OCI-LY7 (cell line): ENCODE measurements around the gene GHRHR. TPM values are rescaled to one million over a fixed set of nuclear protein-coding genes. Genes with fewer than 3 reads are reported as not detected.

Source experiments
- BruUV-seq: library from RNA; stranded (reverse); fragments of 400-500 nt; replicated peaks from 2 replicates; lab custom pipeline; 2021; lab: Mats Ljungman, UMichigan
- CTCF ChIA-PET: fragments of 300-600 bp; sonication (Branson Sonifier 250); formaldehyde crosslinking; loops from one replicate; lab custom pipeline; 2022; ENCODE audit warnings: antibody characterized with exemption; ENCODE audit not compliant: unreplicated experiment; lab: Charles Lee
- POLR2A ChIA-PET: fragments of 300-600 bp; sonication (Branson Sonifier 250); formaldehyde crosslinking; loops from one replicate; lab custom pipeline; 2022; ENCODE audit warnings: antibody characterized with exemption; lab: Charles Lee
- DNase-seq: peaks from one replicate; pipeline ENCODE4 v3.0.0-alpha.2; 2015; ENCODE audit warnings: low spot score
- H2AFZ ChIP-seq: fragments of 200-600 bp; sonication (generic), shearing (Covaris generic); 2 replicates; pipeline ENCODE4 v1.6.1; 2014; ENCODE audit warnings: mild to moderate bottlenecking, antibody characterized with exemption, low read length, moderate library complexity
- H3K27ac ChIP-seq: fragments of 200-600 bp; sonication (generic); 2 replicates; pipeline ENCODE4 v1.5.1; 2014; ENCODE audit warnings: mixed run types, low read depth, mild to moderate bottlenecking, moderate library complexity, low read length, inconsistent platforms; ENCODE audit not compliant: poor library complexity, severe bottlenecking
- H3K36me3 ChIP-seq: fragments of 200-600 bp; sonication (generic); 2 replicates; pipeline ENCODE4 v1.6.1; 2014; ENCODE audit warnings: mild to moderate bottlenecking, antibody characterized with exemption, low read length, moderate library complexity, mixed read lengths; ENCODE audit not compliant: insufficient read depth
- H3K4me1 ChIP-seq: fragments of 200-600 bp; sonication (generic); 2 replicates; pipeline ENCODE4 v1.5.1; 2014; ENCODE audit warnings: mild to moderate bottlenecking, low read length; ENCODE audit not compliant: insufficient read depth, poor library complexity, severe bottlenecking
- H3K4me2 ChIP-seq: fragments of 200-600 bp; sonication (generic); 2 replicates; pipeline ENCODE4 v1.6.1; 2014; ENCODE audit warnings: mild to moderate bottlenecking, low read length
- H3K4me3 ChIP-seq: fragments of 200-600 bp; sonication (generic); 2 replicates; pipeline ENCODE4 v1.5.1; 2014; ENCODE audit warnings: mild to moderate bottlenecking, low read depth, low read length; ENCODE audit not compliant: poor library complexity, severe bottlenecking
- H3K79me2 ChIP-seq: fragments of 200-600 bp; sonication (generic); 2 replicates; pipeline ENCODE4 v1.6.1; 2016; ENCODE audit warnings: low read depth, mild to moderate bottlenecking, low read length, moderate library complexity, mixed read lengths; ENCODE audit not compliant: insufficient read depth
- H3K9me2 ChIP-seq: fragments of 200-600 bp; sonication (generic); 2 replicates; pipeline ENCODE4 v1.6.1; 2016; ENCODE audit warnings: mild to moderate bottlenecking, low read length, mixed read lengths; ENCODE audit not compliant: insufficient read depth
- H3K9me3 ChIP-seq: fragments of 200-600 bp; sonication (generic); 2 replicates; pipeline ENCODE4 v1.6.1; 2014; ENCODE audit warnings: mild to moderate bottlenecking, mixed run types, low read length, mixed read lengths
- H4K20me1 ChIP-seq: fragments of 200-600 bp; sonication (generic); 2 replicates; pipeline ENCODE4 v1.6.1; 2014; ENCODE audit warnings: mild to moderate bottlenecking, antibody characterized with exemption, low read length, moderate library complexity, mixed read lengths; ENCODE audit not compliant: insufficient read depth
- CTCF ChIP-seq: fragments of 200-600 bp; sonication (generic); conservative IDR thresholded peaks from 2 replicates; pipeline ENCODE4 v1.5.1; 2014; ENCODE audit warnings: mild to moderate bottlenecking, antibody characterized with exemption, low read length, moderate library complexity, mixed read lengths
- EZH2phosphoT487 ChIP-seq: fragments of 200-600 bp; sonication (generic); IDR thresholded peaks from 2 replicates; pipeline ENCODE4 v1.6.1; 2018; ENCODE audit warnings: low read depth, borderline replicate concordance, mild to moderate bottlenecking, mixed run types, antibody characterized with exemption, low read length, moderate library complexity, mixed read lengths
- intact Hi-C: fragments of 100-400 bp; cut with micrococcal nuclease; formaldehyde crosslinking; loops from one replicate; pipeline ENCODE4 v1.10.0; 2022; ENCODE audit not compliant: unreplicated experiment
- total RNA-seq, 2 experiments: library from RNA; depleted of rRNA in 1 of 2; stranded (reverse); fragments of >200 nt in 1 of 2; shearing (Covaris generic) in 1 of 2; gene quantifications; 2 replicates each; pipeline ENCODE4 v1.2.3, GENCODE V29; 2014 to 2022

GHRHR gene
- total RNA-seq, 2 experiments from 2014 or later = not detected

- H2AFZ ChIP-seq = no peak overlapping the region
- no peaks in the 10 kb centered on the region for H3K9me2 ChIP-seq
- H3K79me2 ChIP-seq = no peaks in the 10 kb centered on the region
- no peaks in the 10 kb centered on the region for H3K36me3 ChIP-seq
- no peaks in the 10 kb centered on the region for H4K20me1 ChIP-seq
- no TSS peak for BruUV-seq
- H3K4me2 ChIP-seq = no peak overlapping the region
- no peak overlapping the region for H3K4me3 ChIP-seq
- no peaks in the 10 kb centered on the region for H3K9me3 ChIP-seq
- intact Hi-C loops = no loop called here
- TF ChIP-seq CTCF = no peak
- no peak for TF ChIP-seq EZH2phosphoT487
- ChIA-PET CTCF (interaction anchor here (1.5 kb wide), 1 partner anchor 9 kb away, joined by 4 read pairs; no protein-coding TSS in a partner anchor), POLR2A (interaction anchor here (0.7 kb wide), 1 partner anchor 65 kb away, joined by 3 read pairs; no protein-coding TSS in a partner anchor)
- no peaks in the 10 kb centered on the region for H3K4me1 ChIP-seq
- no peak for DNase-seq
- H3K27ac ChIP-seq = no peak overlapping the region
Observed at GRCh38 chr7:31007634-31008033, 43.9 kb downstream of the GHRHR start.

- no peak for TF ChIP-seq CTCF
- TF ChIP-seq EZH2phosphoT487 = no peak
- ChIA-PET CTCF (no interaction called here), POLR2A (interaction anchor here (0.7 kb wide), 1 partner anchor 142 kb away, joined by 3 read pairs; no protein-coding TSS in a partner anchor)
- intact Hi-C loops = no loop called here
- Histone ChIP-seq H3K36me3 (no peaks in the 10 kb centered on the region), H2AFZ (no peak overlapping the region), H3K9me2 (no peaks in the 10 kb centered on the region), H3K79me2 (no peaks in the 10 kb centered on the region), H3K9me3 (no peaks in the 10 kb centered on the region), H3K4me1 (no peaks in the 10 kb centered on the region), H3K4me3 (no peak overlapping the region), H3K27ac (no peak overlapping the region), H3K4me2 (no peak overlapping the region), H4K20me1 (no peaks in the 10 kb centered on the region)
- no peak for DNase-seq
- BruUV-seq = no TSS peak
Observed at GRCh38 chr7:31014826-31015225, 51.1 kb downstream of the GHRHR start.

- no peaks in the 10 kb centered on the region for H3K4me1 ChIP-seq
- intact Hi-C loops = no loop called here
- H3K27ac ChIP-seq = no peak overlapping the region
- H4K20me1 ChIP-seq = no peaks in the 10 kb centered on the region
- H3K36me3 ChIP-seq = no peaks in the 10 kb centered on the region
- no peak for TF ChIP-seq CTCF
- no peak for TF ChIP-seq EZH2phosphoT487
- H3K4me3 ChIP-seq = no peak overlapping the region
- H2AFZ ChIP-seq = no peak overlapping the region
- H3K79me2 ChIP-seq = no peaks in the 10 kb centered on the region
- DNase-seq = no peak
- BruUV-seq = no TSS peak
- CTCF ChIA-PET = interaction anchor here (1.7 kb wide), 1 partner anchor 9 kb away, joined by 4 read pairs; no protein-coding TSS in a partner anchor
- H3K9me2 ChIP-seq = no peaks in the 10 kb centered on the region
- no peak overlapping the region for H3K4me2 ChIP-seq
- POLR2A ChIA-PET = no interaction called here
- H3K9me3 ChIP-seq = no peaks in the 10 kb centered on the region
Observed at GRCh38 chr7:31017032-31017675, 53.4 kb downstream of the GHRHR start.
